Neutrophil (primary cell): ENCODE results near the gene MROH7.

Source experiments
- H3K27ac ChIP-seq: fragments of 200-600 bp; sonication (generic); 2 replicates; pipeline ENCODE4 v1.5.1; 2016; ENCODE audit warnings: mild to moderate bottlenecking, moderate library complexity
- H3K27me3 ChIP-seq: fragments of 200-600 bp; sonication (generic); 2 replicates; pipeline ENCODE4 v1.6.0; 2016; ENCODE audit warnings: mild to moderate bottlenecking
- H3K36me3 ChIP-seq: fragments of 200-600 bp; sonication (generic); 2 replicates; pipeline ENCODE4 v1.5.1; 2017
- H3K4me1 ChIP-seq, 2 experiments: fragments of 200-600 bp in 1 of 2; sonication (generic) in 1 of 2; 1 replicate in 1 of 2; 2 replicates in 1 of 2; pipeline versions ENCODE4 v1.5.1 to v1.6.1; 2013 to 2016; ENCODE audit warnings: low read depth in 1 of 2, low read length in 1 of 2, mild to moderate bottlenecking in 1 of 2, moderate library complexity in 1 of 2; ENCODE audit not compliant: control insufficient read depth in 1 of 2, insufficient read depth in 1 of 2
- H3K4me3 ChIP-seq, 2 experiments: fragments of 200-600 bp in 1 of 2; sonication (generic) in 1 of 2; 1 replicate in 1 of 2; 2 replicates in 1 of 2; pipeline ENCODE4 v1.5.1; 2013 to 2016; ENCODE audit warnings: low read depth in 1 of 2, low read length in 1 of 2, mild to moderate bottlenecking in 1 of 2, moderate library complexity in 1 of 2
- H3K9me3 ChIP-seq: fragments of 200-600 bp; sonication (generic); 2 replicates; pipeline ENCODE4 v1.5.1; 2016
- TF ChIP-seq, protein P1 (sequence below): fragments of 200-600 bp; sonication (generic); IDR thresholded peaks from 2 replicates; pipeline ENCODE4 v1.5.1; 2016; ENCODE audit warnings: antibody characterized with exemption

The MROH7 gene

DNA sequence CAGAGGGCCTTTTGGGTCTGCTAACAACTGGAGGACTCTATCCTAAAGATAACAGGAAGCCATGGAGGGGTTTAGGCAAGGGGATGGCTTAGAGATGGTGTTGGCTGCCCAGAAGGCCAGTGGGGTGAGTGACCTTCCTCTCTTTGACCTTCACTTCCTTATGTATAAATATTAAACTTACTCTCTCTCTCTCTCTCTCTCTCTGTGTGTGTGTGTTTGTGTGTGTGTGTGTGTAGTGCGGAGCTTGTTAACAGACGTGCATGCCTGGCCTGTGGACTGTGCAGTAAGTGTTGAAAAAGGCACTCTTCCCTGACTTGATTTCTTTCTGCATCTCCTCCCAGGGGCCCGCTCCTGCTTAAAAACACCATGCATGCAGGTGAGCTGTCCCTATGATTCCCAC, 10.0 kb downstream of the MROH7 start:
- Histone ChIP-seq H3K27ac (peak overlapping the region; percentile 77), H3K9me3 (no peaks in the 10 kb centered on the region), H3K36me3 (no peaks in the 10 kb centered on the region), H3K4me3 (no peak overlapping the region), H3K27me3 (no peaks in the 10 kb centered on the region), H3K4me1 (peaks cover 20 to 23% of the 10 kb centered on the region in 2 experiments)
- TF ChIP-seq, protein P1, sequence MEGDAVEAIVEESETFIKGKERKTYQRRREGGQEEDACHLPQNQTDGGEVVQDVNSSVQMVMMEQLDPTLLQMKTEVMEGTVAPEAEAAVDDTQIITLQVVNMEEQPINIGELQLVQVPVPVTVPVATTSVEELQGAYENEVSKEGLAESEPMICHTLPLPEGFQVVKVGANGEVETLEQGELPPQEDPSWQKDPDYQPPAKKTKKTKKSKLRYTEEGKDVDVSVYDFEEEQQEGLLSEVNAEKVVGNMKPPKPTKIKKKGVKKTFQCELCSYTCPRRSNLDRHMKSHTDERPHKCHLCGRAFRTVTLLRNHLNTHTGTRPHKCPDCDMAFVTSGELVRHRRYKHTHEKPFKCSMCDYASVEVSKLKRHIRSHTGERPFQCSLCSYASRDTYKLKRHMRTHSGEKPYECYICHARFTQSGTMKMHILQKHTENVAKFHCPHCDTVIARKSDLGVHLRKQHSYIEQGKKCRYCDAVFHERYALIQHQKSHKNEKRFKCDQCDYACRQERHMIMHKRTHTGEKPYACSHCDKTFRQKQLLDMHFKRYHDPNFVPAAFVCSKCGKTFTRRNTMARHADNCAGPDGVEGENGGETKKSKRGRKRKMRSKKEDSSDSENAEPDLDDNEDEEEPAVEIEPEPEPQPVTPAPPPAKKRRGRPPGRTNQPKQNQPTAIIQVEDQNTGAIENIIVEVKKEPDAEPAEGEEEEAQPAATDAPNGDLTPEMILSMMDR = no peak

DNA sequence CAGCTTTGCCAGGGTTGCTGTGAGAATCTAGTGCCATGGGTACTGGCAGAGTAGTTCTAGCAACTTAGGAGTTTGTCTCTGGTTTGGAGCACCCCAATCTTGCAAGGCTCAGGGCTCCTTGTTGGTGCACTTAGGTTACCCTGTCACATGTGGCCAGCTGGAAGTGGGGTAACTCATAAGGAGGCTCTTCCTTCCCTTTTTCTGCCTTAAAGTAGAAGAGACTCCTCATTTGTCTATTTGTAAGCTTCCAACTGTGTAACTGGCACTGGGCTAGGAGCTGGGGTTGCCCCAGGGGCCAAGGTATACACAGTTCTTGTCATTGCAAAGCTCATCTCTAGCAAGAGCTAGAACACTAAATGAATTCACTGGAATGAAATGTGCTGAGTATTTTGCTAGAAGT, 10.6 kb downstream of the MROH7 start:
- no peaks in the 10 kb centered on the region for H3K9me3 ChIP-seq
- H3K27me3 ChIP-seq = no peaks in the 10 kb centered on the region
- H3K4me3 ChIP-seq = peak overlapping the region in 1 of 2 experiments; percentile 21
- peaks cover 20 to 23% of the 10 kb centered on the region in 2 experiments for H3K4me1 ChIP-seq
- H3K36me3 ChIP-seq = no peaks in the 10 kb centered on the region
- TF ChIP-seq, protein P1 = no peak
- H3K27ac ChIP-seq = peak overlapping the region; percentile 77

DNA sequence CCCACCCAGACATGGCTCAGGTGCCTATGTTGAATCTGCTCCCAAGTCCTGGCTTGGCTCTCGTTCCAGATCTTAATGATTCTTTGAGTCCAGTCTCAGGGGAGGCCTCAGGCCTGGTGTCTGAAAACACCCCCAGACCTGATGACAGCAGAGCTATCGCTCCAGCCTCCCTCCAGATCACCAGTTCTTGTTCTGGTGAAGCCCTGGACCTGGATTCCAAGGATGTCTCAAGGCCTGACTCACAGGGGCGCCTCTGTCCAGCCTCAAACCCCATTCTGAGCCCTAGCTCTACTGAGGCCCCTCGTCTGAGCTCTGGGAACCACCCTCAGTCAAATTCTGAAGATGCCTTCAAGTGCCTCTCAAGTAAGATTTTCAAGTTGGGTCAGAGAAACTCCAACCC, 11.4 kb downstream of the MROH7 start:
- Histone ChIP-seq H3K4me1 (peaks cover 20 to 23% of the 10 kb centered on the region in 2 experiments), H3K4me3 (no peak overlapping the region), H3K9me3 (no peaks in the 10 kb centered on the region), H3K27me3 (no peaks in the 10 kb centered on the region), H3K36me3 (no peaks in the 10 kb centered on the region), H3K27ac (peak overlapping the region; percentile 77)
- TF ChIP-seq, protein P1 = no peak

DNA sequence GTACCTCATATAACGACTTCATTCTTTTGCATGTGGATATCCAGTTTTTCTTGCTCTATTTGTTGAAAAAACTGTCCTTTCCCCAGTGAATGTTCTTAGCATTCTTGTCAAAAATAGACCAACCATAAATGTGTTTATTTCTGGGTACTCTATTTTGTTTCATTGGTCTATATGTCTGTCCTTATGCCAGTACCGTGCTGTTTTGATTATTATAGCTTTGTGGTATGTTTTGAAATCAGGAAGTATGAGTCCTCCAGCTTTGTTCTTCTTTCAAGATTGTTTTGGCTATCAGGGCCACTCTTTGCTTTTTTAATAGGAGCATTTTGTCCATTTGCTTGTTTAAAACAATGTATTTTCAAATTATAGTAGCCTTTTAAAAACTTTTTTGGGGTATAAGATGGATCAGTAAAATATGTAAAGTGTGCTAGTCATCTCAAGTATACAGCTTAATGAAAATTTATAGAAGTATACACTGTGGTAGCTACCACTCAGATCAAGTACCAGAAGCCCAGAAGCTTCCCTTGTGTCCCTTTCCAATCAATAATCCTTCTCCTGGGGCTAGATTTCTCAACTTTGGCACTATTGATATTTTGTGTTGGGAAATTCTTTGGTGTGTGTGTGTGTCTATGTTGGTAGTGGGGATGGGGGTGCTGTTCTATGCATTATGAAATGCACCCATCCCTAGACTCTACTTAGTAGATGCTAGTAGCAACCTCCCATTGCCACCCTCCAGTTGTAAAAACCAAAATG, 16.8 kb downstream of the MROH7 start:
- Histone ChIP-seq H3K27me3 (no peaks in the 10 kb centered on the region), H3K4me1 (no peaks in the 10 kb centered on the region), H3K27ac (no peak overlapping the region), H3K9me3 (no peaks in the 10 kb centered on the region), H3K36me3 (no peaks in the 10 kb centered on the region), H3K4me3 (no peak overlapping the region)
- TF ChIP-seq, protein P1 = no peak

DNA sequence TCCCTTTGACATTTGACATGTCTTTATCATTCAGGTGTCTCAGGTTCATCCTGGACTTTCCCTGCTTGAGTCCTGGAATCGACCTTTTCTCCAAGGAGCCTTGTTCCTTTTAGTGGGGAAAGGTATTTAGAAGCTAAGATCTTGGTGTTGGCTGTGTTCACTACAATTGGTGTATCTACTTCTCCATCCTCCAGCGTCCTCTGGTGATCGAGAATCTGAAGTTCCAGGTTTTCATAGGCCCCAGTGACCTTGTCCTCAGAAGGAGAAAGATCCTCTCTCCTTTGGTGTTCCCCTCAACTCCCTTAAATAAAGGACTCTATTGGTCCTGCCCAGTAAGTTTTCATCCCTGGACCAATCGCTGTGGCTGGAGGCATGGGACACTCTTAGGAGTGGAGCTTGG, 22.1 kb downstream of the MROH7 start:
- Histone ChIP-seq H3K9me3 (no peaks in the 10 kb centered on the region), H3K4me3 (no peak overlapping the region), H3K27ac (no peak overlapping the region), H3K4me1 (no peaks in the 10 kb centered on the region), H3K36me3 (no peaks in the 10 kb centered on the region), H3K27me3 (no peaks in the 10 kb centered on the region)
- TF ChIP-seq, protein P1 = no peak
